GM10248 (cell line): ENCODE results near the gene ZNRF3.

Experiments used
- CTCF ChIA-PET: fragments of 300-600 bp; sonication (Branson Sonifier 250); formaldehyde crosslinking; extraction: SDS; loops from one replicate; lab custom pipeline; 2021; ENCODE audit warnings: antibody characterized with exemption; lab: Yijun Ruan, JAX
- POLR2A ChIA-PET: fragments of 350-650 bp; sonication (Branson Sonifier 250); formaldehyde crosslinking; extraction: SDS; loops from one replicate; lab custom pipeline; 2020; ENCODE audit warnings: antibody characterized with exemption; lab: Yijun Ruan, JAX
- DNase-seq: peaks from one replicate; pipeline ENCODE4 v3.0.0; 2012; ENCODE audit errors: extremely low spot score
- CTCF ChIP-seq: IDR thresholded peaks from 2 replicates; pipeline ENCODE4 v1.5.1; 2012; ENCODE audit warnings: mild to moderate bottlenecking, low read depth; ENCODE audit errors: extremely low read depth, missing control alignments, control extremely low read depth

Gene ZNRF3

GRCh38 chr22:29018293-29019189 lies 135.2 kb downstream of the ZNRF3 start:
- CTCF ChIA-PET, result interaction anchor here (1.2 to 2.1 kb wide), 3 partner anchors 8 to 22 kb away, joined by 3 to 6 read pairs (median 5); no protein-coding TSS in a partner anchor
- no peak for DNase-seq
- TF ChIP-seq CTCF, result no peak
- POLR2A ChIA-PET, result no interaction called here

- ChIA-PET CTCF (no interaction called here), POLR2A (no interaction called here)
- DNase-seq, result no peak
- no peak for TF ChIP-seq CTCF
Observed at GRCh38 chr22:29022101-29022817, 138.9 kb downstream of the ZNRF3 start.

GRCh38 chr22:29023172-29023796 lies 139.9 kb downstream of the ZNRF3 start:
- POLR2A ChIA-PET, result no interaction called here
- CTCF ChIA-PET, result no interaction called here
- DNase-seq, result no peak
- no peak for TF ChIP-seq CTCF

GRCh38 chr22:29026579-29026978 lies 143.2 kb downstream of the ZNRF3 start:
- ChIA-PET POLR2A (no interaction called here), CTCF (interaction anchor here (1.2 to 4.2 kb wide), 3 partner anchors 9 to 14 kb away, joined by 3 to 23 read pairs (median 6); no protein-coding TSS in a partner anchor)
- no peak for DNase-seq
- no peak for TF ChIP-seq CTCF

- TF ChIP-seq CTCF, result no peak
- ChIA-PET CTCF (interaction anchor here (1.0 to 4.2 kb wide), 3 partner anchors 12 to 1008 kb away, joined by 3 to 23 read pairs (median 3); no protein-coding TSS in a partner anchor), POLR2A (no interaction called here)
- no peak for DNase-seq
Observed at GRCh38 chr22:29028468-29028867, 145.1 kb downstream of the ZNRF3 start.
